Stimulated activated CD8-positive, alpha-beta memory T cell treated with anti-CD3 and anti-CD28 coated beads, Interleukin-15, amount 100 ng/mL, for 48 hours (primary cell): ENCODE measurements around the gene GARNL3.
A peak's percentile ranks its signal among the peaks of the same experiment; 100 is the strongest.

ENCODE experiments used
- DNase-seq, 2 donors: peaks; one replicate each; pipeline ENCODE4 v3.0.0-alpha.2; 2020; ENCODE audit warnings: low read depth in 2 of 2

The GARNL3 gene

DNA sequence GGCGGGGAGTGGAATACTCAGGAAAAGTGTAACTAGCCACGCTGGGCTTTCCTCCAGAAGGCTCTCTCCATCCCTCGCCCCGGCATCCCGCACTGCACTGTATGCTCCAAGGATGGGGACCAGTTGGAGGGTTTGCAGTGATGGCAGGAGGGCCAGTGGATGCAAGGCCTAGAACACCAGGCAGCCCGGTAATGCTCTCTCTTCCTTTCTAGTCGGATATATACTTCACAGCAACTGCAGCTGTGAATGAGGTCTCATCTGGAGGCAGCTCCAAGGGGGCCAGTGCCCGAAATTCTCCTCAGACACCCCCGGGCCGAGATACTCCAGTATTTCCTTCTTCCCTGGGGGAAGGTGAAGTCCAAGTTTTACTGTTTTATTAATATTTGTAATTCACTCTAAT lies 122.4 kb downstream of the GARNL3 start:
- no peak for DNase-seq

DNA sequence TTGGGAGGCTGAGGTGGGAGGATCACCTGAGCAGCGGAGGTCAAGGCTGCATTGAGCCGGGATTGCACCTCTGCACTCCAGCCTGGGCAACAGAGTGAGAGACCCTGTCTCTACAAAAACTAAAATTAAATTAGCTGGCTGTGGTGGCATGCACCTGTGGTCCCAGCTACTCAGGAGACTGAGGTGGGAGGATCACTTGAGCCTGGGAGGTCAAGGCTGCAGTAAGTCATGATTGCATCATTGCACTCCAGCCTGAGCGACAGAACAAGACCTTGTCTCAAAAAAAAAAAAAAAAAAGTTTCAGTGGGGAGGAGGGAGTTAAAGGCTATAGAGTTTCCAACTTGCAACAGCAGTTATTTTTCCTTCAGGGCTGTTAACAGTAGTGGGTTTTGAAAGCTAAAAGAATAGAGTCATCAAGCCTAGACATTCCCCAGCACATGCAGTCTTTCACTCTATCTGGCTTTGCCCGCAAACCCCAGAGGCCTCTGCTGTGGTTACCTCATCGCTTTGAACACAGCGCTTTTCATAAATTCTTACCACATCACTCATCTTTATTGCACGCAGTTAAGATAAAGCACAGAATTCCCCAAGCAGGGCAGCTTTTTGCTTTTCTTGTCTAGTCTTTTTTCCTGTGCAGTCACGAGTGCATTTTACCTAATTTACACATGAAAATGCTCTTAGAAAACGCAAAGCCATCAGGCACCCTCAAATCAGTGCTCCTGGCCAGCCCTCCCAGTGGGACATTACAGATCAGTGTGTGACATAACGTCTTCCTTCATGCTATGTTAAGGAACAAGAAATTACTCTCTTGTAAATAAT lies 123.7 kb downstream of the GARNL3 start:
- DNase-seq, result peak; percentile 73 to 74

DNA sequence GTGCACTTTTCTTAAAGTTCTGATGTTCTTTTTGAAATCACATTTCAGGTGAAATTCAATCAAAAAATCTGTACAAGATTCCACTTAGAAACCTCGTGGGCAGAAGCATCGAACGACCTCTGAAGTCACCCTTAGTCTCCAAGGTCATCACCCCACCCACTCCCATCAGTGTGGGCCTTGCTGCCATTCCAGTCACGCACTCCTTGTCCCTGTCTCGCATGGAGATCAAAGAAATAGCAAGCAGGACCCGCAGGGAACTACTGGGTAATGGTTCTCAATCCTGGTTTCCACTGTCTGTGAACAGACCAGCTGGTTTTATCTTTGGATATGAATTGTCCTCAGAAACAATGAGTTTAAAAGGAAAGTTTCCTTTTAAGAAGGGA lies 124.3 kb downstream of the GARNL3 start:
- DNase-seq, result no peak

DNA sequence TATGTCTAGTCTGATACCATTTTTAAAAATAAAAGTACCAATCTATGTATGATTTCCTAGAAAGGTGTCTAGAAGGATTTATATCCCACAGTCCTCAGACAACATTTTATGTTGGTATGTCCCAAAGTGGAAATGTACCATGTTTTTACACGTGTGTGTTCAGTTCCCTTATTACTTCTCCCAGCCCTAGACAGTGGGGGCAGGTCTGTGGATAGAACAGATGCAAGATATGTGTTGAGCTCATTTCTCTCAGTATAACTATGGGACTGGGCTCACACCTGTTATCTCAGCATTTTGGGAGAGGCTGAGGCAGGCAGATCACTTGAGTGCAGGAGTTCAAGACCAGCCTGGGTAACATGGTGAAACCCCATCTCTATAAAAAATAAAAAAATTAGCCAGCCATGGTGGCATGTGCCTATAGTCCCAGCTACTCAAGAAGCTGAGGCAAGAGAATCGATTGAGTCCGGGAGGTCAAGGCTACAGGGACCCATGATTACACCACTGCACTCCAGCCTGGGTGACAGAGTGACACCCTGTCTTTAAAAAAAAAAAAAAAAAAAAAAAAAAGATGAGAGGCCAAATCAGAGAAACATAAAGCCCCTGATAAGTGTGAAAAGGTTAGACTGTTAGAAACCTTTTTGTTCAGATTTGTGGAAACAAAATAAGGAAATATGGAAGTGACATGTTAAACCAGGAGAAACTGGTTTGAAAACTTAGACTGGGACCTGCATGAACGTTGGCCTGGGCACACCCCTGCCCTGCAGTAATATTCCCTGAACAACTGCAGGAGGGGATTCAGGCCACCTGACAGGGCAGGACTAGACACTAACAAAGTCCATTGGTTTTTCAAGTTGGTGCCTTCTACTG lies 125.0 kb downstream of the GARNL3 start:
- no peak for DNase-seq

DNA sequence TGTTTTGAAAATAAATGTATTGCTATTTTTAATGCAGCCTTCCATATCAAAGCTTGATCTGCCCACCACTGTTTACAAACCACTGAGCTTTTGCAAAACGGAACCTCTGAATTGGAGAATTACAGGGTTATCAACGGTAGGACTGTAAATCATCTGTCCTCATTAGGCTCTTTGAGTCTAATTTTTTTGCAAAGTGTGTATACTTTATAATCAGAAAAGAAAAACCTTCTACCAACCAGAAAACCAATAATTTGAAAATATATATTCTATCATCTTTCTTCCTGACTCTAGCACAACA lies 125.6 kb downstream of the GARNL3 start:
- no peak for DNase-seq

DNA sequence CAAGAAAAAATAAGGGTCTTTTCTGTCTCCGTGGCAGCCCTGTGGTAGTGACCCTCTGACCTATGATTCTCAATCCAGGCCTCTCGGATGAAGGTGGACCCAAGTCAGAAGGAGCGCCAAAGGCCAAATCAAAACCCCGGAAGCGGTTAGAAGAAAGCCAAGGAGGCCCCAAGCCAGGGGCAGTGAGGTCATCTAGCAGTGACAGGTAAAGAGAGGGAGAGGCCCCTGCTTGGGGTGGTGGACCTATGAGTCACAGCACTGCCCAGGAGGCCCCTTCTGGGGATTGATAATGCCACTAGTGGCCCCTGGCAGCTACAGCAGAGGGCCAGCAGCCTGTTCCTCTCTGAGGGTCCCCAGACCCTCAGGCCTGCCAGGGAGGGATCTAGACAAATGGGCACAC lies 126.0 kb downstream of the GARNL3 start:
- DNase-seq, result no peak

DNA sequence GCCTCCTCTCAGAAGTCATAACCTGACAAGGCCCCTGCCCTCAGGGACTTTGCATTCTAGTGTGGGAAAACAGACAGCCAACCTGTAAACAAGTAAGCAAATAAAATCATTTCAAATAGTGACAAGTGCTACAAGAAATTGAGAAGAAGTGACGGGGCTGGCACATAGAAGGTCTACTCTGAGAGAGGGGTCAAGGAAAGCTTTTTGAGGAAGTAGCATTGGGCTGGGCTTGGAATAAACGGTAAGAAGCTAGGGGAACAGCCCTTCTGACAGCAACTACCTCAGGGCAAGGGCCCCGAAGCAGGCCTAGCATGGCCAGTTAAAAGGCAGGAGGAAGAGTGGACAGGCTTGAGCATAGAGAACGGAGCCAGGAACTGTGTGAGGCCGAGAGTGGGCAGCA lies 127.6 kb downstream of the GARNL3 start:
- no peak for DNase-seq

DNA sequence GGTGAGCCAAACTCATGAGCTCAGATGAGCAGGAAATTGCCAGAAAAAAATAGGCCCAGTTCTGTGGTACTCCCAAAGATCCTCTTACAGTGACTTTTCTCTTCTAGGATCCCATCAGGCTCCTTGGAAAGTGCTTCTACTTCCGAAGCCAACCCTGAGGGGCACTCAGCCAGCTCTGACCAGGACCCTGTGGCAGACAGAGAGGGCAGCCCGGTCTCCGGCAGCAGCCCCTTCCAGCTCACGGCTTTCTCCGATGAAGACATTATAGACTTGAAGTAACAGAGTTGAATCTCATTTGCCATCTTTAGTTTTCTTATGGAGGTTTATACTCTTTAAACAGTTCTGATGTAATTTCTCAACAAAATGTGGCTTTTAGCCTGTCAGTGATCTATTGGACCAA lies 128.4 kb downstream of the GARNL3 start:
- no peak for DNase-seq

DNA sequence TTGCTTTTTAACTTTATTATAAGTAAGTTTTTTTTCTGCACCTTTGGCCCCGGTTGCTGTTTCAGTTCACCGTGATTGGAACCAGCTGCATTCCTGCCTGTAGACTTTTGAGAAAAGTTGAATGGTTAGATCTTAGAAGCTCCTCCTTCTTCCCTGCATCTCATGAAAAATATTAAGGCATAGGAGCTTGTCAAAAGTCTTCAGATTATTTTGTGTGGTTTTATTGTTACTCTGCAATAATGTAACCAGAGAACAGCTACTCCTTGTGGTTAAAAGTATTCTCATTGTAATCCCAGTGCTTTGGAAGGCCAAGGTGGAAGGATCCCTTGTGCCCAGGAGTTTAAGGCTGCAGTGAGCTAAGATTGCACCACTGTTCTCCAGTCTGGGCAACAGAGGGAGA lies 129.1 kb downstream of the GARNL3 start:
- no peak for DNase-seq

DNA sequence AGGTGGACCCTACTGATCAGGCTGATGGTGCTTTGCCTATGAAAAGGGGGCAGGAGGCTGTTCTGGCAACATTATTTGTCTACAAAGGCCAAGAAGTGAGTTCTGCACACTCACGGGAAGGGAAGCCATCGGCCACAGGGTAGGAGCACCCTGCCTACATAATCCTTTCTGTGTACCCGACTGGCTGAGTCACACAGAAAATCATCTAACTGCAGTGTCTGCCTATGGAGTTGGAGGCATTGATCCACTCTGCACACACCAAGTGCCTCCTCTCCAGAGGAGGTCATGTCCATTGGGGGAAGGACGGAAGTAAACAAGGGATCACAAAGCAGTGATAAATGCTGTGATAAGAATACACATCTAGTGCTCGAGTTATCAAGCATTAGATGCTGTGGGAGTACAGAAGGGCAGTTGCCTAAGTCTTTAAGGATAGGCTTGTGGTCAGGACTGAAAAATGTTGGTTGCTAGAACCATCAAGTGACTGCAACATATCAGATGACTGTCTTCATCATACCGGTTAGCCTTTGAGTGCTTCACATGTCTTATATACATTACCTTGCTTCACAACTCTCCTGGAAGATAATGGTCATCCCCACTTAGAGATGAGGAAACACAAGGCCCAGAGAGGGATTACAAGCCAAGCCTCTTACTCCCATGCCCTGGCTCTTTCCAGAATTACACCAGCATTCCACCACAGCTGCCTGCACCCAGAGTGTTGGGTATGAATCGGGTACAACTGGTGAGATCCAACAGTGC lies 131.1 kb downstream of the GARNL3 start:
- no peak for DNase-seq

DNA sequence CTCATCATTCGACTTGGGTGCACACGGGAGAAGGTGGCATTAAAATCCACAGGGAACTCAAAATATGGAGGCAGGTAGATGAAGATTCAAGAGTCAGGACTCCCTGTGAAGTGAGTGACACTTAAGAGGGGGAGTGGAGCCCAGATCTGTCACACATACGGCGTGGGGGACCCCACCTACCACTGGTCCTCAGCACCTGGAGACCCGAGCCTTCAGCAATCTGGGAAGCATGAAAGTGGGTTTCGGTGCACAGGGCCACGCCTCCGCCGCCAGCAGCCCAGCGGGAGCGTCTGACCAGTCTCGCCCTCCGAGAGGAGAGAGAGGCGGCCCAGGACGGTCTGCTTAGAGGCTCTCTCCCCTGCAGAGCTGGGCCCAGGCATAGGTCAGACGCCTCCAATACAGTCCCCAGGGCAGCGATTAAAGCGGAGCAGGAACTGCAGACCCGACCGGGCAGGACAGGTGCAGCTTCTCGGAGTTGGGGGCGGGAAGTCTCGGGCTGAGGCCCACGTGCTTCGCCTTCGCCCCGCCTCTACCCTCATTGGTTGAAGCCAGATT lies 131.8 kb downstream of the GARNL3 start:
- no peak for DNase-seq

DNA sequence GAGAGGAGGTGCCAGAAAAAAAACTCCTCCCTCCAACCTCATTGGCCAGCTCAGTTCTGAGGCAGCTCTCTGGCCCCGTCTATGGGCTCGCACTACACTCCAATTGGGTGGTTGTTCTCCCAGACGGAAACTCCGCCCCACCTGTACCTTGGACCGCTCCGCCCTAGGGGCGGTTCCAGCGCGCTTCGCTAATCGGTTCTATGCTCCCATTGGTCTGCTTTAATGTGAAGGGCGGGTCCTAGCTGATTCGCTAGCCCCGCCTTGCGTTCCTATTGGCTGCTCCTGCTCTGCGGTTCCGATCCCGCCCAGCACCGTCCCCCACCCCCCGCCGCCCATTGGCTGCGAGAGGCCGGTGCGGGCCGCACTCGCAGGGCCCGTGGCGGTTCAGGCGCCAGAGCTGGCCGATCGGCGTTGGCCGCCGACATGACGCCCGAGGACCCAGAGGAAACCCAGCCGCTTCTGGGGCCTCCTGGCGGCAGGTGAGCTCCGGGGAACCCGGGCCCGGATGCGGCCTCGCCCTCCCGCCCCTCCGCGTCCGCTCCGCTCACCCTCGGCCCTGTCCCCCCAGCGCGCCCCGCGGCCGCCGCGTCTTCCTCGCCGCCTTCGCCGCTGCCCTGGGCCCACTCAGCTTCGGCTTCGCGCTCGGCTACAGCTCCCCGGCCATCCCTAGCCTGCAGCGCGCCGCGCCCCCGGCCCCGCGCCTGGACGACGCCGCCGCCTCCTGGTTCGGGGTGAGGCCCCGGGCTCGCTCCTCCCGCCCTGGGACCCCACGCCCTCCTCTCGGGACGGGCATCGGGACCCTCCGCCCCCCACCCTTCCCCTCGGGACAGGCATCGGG lies 132.5 kb downstream of the GARNL3 start, which contains the start of gene SLC2A8:
TSS of gene SLC2A8 (plus strand) at position 362 of the 838 bp plus-strand sequence. CDS start at position 424, 62 bp downstream.
- peak; percentile 89 to 95 for DNase-seq

DNA sequence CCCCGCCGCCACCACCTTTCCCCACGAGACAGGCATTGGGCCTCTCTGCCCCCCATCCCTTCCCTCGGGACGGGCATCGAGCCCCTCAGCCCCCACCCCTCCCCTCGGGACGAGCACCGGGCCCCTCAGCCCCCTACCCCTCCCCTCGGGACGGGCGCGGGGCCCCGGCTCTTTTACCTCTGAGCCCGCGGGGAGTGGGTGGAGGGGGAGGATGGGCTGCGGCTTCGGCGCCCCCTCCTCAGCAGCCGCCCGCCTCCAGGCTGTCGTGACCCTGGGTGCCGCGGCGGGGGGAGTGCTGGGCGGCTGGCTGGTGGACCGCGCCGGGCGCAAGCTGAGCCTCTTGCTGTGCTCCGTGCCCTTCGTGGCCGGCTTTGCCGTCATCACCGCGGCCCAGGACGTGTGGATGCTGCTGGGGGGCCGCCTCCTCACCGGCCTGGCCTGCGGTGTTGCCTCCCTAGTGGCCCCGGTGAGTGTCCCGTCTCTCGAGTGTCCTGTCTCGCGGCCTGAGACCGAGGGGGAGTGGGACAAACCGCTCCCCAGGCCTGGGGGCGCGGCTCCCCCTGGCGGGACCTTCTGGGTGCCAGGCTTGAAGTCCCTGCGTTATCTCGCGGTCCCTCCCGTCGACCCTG lies 133.2 kb downstream of the GARNL3 start:
- DNase-seq, result no peak

DNA sequence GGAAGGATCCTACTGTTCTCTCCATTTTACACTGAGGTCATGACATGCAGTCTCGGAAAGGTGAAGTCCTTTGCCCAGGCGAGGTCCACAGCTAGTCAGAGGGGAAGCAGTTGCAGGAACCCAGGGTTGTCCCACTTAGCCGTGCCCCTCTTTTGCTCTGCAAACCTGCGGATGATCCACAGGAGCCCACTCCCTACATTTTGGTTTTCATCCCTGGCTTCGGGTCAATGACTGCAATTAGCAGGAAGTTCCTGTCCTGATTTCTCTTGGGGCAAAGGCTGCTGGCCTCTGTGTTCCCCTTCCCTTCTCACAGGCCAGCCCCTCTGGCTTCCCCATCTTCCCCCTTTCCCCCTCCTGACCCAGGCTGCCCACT lies 133.7 kb downstream of the GARNL3 start:
- no peak for DNase-seq

DNA sequence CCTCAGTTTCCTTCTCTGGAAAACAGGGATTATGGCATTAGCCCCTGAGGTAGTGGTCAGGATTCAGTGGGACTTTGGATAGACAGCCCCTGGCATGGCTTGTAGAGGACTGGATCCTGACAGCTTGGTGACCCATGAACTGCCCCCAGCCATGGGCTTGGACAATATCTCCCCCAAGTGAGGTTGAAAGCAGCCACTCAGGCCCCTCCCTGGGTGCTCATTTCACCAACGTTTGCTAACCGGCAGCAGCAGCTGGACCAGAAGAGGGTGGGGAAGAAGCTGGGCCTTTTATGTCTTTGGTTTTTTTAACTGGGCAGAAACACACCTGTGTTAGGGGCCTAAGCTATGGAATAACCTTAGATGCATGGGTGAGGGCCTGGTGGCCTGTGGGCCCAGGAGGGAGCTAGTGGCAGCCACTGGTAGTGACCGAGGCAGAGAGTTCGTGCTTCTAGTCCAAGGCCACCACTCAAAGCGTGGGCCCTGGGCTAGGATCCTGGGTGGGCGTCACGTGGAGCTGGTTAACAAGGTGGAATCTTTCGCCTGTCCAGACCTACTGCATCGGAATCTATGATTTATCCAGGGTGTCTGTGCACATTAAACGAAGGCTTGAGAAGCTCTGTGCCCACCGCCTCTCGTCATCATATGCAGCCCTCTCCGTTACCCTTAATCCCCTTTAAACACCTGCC lies 134.3 kb downstream of the GARNL3 start:
- DNase-seq, result no peak

DNA sequence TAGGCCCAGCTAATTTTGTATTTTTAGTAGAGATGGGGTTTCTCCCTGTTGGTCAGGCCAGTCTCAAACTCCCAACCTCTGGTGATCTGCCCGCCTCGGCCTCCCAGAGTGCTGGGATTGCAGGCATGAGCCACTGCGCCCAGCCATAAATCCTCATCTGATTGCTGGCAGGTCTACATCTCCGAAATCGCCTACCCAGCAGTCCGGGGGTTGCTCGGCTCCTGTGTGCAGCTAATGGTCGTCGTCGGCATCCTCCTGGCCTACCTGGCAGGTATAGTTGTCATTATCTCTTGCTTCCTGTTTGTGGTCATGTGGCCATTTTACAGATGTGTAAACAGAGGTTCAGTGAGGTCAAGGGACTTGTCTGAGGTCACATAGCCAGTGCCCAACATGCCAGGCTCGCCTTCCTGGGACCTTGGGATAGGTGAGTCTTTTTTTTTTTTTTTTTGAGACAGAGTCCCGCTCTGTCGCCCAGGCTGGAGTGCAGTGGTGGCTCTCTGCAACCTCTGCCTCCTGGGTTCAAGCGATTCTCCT lies 135.2 kb downstream of the GARNL3 start:
- DNase-seq, result no peak

DNA sequence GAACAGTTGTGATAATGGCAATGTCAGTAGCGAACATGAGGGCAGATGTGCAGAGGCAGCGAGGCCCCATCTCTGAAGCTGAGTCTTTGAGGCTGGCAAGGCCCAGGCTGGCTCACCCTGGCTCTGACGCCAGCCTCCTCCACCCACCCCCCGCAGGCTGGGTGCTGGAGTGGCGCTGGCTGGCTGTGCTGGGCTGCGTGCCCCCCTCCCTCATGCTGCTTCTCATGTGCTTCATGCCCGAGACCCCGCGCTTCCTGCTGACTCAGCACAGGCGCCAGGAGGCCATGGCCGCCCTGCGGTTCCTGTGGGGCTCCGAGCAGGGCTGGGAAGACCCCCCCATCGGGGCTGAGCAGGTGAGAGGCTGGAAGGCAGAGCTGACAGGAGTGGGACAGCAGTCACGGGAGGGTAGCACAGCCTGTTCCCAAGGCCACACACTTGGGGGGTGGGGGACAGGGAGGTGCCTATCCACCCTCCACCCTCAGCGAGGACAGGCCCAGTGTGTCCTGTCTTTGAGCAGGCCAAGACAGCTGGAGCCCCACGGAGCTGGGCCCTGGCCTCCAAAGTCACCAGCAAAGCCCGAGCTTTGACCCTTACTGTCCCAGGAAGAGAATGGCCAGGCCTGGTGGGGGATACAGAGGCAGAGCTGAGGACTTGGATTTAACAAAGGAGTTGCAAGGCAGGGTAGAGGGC lies 138.0 kb downstream of the GARNL3 start:
- DNase-seq, result no peak

DNA sequence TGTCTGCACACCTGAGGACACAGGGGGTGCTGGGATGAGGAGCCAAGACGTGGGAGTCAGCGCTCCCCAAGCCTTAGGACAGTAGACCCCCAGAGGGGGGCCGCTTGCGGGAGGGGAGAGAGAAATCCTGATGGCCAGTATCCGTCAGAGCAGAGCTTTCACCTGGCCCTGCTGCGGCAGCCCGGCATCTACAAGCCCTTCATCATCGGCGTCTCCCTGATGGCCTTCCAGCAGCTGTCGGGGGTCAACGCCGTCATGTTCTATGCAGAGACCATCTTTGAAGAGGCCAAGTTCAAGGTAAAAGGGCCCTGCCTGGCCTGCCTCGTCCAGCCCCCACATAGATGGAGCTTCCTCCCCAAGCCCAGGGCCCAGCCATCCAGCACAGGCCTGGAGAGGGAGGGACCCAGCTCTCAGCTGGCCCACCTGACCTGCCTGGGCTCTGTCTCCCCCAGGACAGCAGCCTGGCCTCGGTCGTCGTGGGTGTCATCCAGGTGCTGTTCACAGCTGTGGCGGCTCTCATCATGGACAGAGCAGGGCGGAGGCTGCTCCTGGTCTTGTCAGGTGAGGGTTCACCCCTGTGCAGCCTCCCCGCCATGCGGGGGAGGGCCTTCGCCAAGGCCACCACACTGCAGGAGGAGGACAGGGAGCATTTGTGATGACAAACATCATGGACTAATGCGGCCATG lies 139.1 kb downstream of the GARNL3 start:
- no peak for DNase-seq

DNA sequence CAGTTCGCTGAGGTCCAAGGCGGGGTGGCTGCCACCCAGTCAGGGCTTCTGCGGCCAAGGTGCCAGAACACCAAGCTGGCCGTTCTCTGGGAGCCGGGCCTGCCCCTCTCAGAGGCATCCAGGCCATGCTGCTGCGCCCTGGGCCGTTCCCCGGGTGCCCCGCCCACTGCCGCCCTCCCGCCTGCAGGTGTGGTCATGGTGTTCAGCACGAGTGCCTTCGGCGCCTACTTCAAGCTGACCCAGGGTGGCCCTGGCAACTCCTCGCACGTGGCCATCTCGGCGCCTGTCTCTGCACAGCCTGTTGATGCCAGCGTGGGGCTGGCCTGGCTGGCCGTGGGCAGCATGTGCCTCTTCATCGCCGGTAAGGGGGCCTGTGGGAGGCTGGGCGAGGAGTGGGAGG lies 140.1 kb downstream of the GARNL3 start:
- no peak for DNase-seq
